H9 (cell line): ENCODE measurements around the gene PTGIR. TPM values are rescaled to one million over a fixed set of nuclear protein-coding genes. Genes with fewer than 3 reads are reported as not detected.

Experiments used
- DNase-seq: peaks from one replicate; pipeline ENCODE4 v3.0.0-alpha.2; 2017
- H2AFZ ChIP-seq: one replicate; pipeline ENCODE4 v1.6.1; 2013; ENCODE audit warnings: mild to moderate bottlenecking, low read length, control low read depth, moderate library complexity
- H2AK5ac ChIP-seq: 2 replicates; pipeline ENCODE4 v1.6.1; 2013; ENCODE audit warnings: low read length, control low read depth, mixed read lengths; ENCODE audit not compliant: insufficient read length
- H2BK120ac ChIP-seq: one replicate; pipeline ENCODE4 v1.6.1; 2013; ENCODE audit warnings: low read depth, mild to moderate bottlenecking, low read length, control low read depth, inconsistent platforms; ENCODE audit not compliant: poor library complexity, severe bottlenecking
- H2BK12ac ChIP-seq: 2 replicates; pipeline ENCODE4 v1.6.1; 2013; ENCODE audit warnings: low read length, control low read depth, mixed read lengths, low read depth; ENCODE audit not compliant: insufficient read length
- H2BK15ac ChIP-seq: 2 replicates; pipeline ENCODE4 v1.6.1; 2013; ENCODE audit warnings: low read depth, low read length, control low read depth
- H2BK20ac ChIP-seq: one replicate; pipeline ENCODE4 v1.6.1; 2013; ENCODE audit warnings: low read depth, mild to moderate bottlenecking, low read length, control low read depth, inconsistent platforms; ENCODE audit not compliant: poor library complexity, severe bottlenecking
- H2BK5ac ChIP-seq: 2 replicates; pipeline ENCODE4 v1.6.1; 2013; ENCODE audit warnings: low read length, control low read depth, mixed read lengths; ENCODE audit not compliant: insufficient read length
- H3K14ac ChIP-seq: 2 replicates; pipeline ENCODE4 v1.6.1; 2013; ENCODE audit warnings: low read length, control low read depth; ENCODE audit not compliant: insufficient read depth
- H3K18ac ChIP-seq: 2 replicates; pipeline ENCODE4 v1.6.1; 2013; ENCODE audit warnings: low read depth, mild to moderate bottlenecking, mixed read lengths, low read length, control low read depth; ENCODE audit not compliant: insufficient read length
- H3K23ac ChIP-seq: 2 replicates; pipeline ENCODE4 v1.6.1; 2013; ENCODE audit warnings: low read length, control low read depth, mixed read lengths, low read depth; ENCODE audit not compliant: insufficient read length
- H3K23me2 ChIP-seq: 2 replicates; pipeline ENCODE4 v1.6.1; 2013; ENCODE audit warnings: low read depth, mild to moderate bottlenecking, mixed read lengths, low read length, control low read depth; ENCODE audit not compliant: insufficient read length, poor library complexity, severe bottlenecking
- H3K27ac ChIP-seq: 2 replicates; pipeline ENCODE4 v1.5.1; 2013; ENCODE audit warnings: low read length, control low read depth, mixed read lengths, low read depth; ENCODE audit not compliant: insufficient read length
- H3K27me3 ChIP-seq: 2 replicates; pipeline ENCODE4 v1.6.1; 2013; ENCODE audit warnings: low read length, control low read depth, inconsistent platforms; ENCODE audit not compliant: insufficient read depth
- H3K4ac ChIP-seq: 2 replicates; pipeline ENCODE4 v1.6.1; 2013; ENCODE audit warnings: low read depth, mild to moderate bottlenecking, control low read depth, inconsistent platforms, low read length, moderate library complexity
- H3K4me1 ChIP-seq: 2 replicates; pipeline ENCODE4 v1.6.1; 2013; ENCODE audit warnings: low read length, control low read depth, inconsistent platforms; ENCODE audit not compliant: insufficient read depth
- H3K4me2 ChIP-seq: 2 replicates; pipeline ENCODE4 v1.6.1; 2013; ENCODE audit warnings: low read length, control low read depth, mixed read lengths; ENCODE audit not compliant: insufficient read length, insufficient read depth
- H3K56ac ChIP-seq: 2 replicates; pipeline ENCODE4 v1.6.1; 2013; ENCODE audit warnings: low read depth, mild to moderate bottlenecking, mixed read lengths, low read length, control low read depth; ENCODE audit not compliant: insufficient read length
- H3K79me1 ChIP-seq: 2 replicates; pipeline ENCODE4 v1.6.1; 2013; ENCODE audit warnings: low read depth, mild to moderate bottlenecking, moderate library complexity, low read length, control low read depth, inconsistent platforms; ENCODE audit not compliant: insufficient read depth, poor library complexity, severe bottlenecking
- H3K79me2 ChIP-seq: 2 replicates; pipeline ENCODE4 v1.6.1; 2013; ENCODE audit warnings: low read length, control low read depth, inconsistent platforms; ENCODE audit not compliant: insufficient read depth
- H3K9ac ChIP-seq: 2 replicates; pipeline ENCODE4 v1.6.1; 2013; ENCODE audit warnings: low read length, control low read depth, mixed read lengths; ENCODE audit not compliant: insufficient read length; ENCODE audit errors: extremely low read depth
- H3K9me3 ChIP-seq: one replicate; pipeline ENCODE4 v1.6.1; 2013; ENCODE audit warnings: low read depth, low read length, inconsistent platforms; ENCODE audit not compliant: control insufficient read depth
- H3T11ph ChIP-seq: one replicate; pipeline ENCODE4 v1.6.1; 2013; ENCODE audit warnings: mild to moderate bottlenecking, low read length, control low read depth, inconsistent platforms
- H4K20me1 ChIP-seq: one replicate; pipeline ENCODE4 v1.6.1; 2013; ENCODE audit not compliant: control insufficient read depth, insufficient read length, insufficient read depth
- H4K5ac ChIP-seq: 2 replicates; pipeline ENCODE4 v1.6.1; 2013; ENCODE audit warnings: low read depth, mild to moderate bottlenecking, mixed read lengths, low read length, control low read depth; ENCODE audit not compliant: insufficient read length
- H4K8ac ChIP-seq: replicated peaks from 2 replicates; pipeline ENCODE4 v1.6.1; 2013; ENCODE audit warnings: low read length, control low read depth, mixed read lengths, low read depth; ENCODE audit not compliant: insufficient read length
- H4K91ac ChIP-seq: 2 replicates; pipeline ENCODE4 v1.6.1; 2013; ENCODE audit warnings: low read depth, mild to moderate bottlenecking, moderate library complexity, mixed read lengths, low read length, control low read depth; ENCODE audit not compliant: insufficient read length
- H3K27ac Mint-ChIP-seq, 3 experiments: 2 replicates in 2 of 3; 3 replicates in 1 of 3; pipeline ENCODE4 v1.8.0; 2020 to 2021; ENCODE audit warnings: mixed read lengths in 3 of 3, mild to moderate bottlenecking in 1 of 3, moderate library complexity in 1 of 3
- H3K27me3 Mint-ChIP-seq: 2 replicates; pipeline ENCODE4 v1.8.0; 2021; ENCODE audit warnings: low read depth, mild to moderate bottlenecking, moderate library complexity, mixed read lengths
- H3K36me3 Mint-ChIP-seq, 3 experiments: 2 replicates in 2 of 3; 3 replicates in 1 of 3; pipeline ENCODE4 v1.8.0; 2020 to 2021; ENCODE audit warnings: low read depth in 3 of 3, mixed read lengths in 3 of 3; ENCODE audit not compliant: insufficient read depth in 1 of 3
- H3K4me1 Mint-ChIP-seq, 2 experiments: 2 replicates each; pipeline ENCODE4 v1.8.0; 2020; ENCODE audit warnings: mixed read lengths in 2 of 2
- H3K4me3 Mint-ChIP-seq, 2 experiments: 2 replicates in 1 of 2; 3 replicates in 1 of 2; pipeline ENCODE4 v1.8.0; 2020 to 2021; ENCODE audit warnings: mild to moderate bottlenecking in 2 of 2, mixed read lengths in 2 of 2, moderate library complexity in 1 of 2
- H3K9me3 Mint-ChIP-seq, 2 experiments: 2 replicates in 1 of 2; 3 replicates in 1 of 2; pipeline ENCODE4 v1.8.0; 2020; ENCODE audit warnings: mild to moderate bottlenecking in 2 of 2, mixed read lengths in 2 of 2, moderate library complexity in 1 of 2
- WGBS: extraction: QIAGEN DNeasy Blood & Tissue Kit; methylation state at CpG from one replicate; pipeline ENCODE4 v1.1.7; 2013; ENCODE audit warnings: missing lambda C conversion rate, low lambda C conversion rate, mixed read lengths; ENCODE audit not compliant: insufficient read length; ENCODE audit errors: extremely low coverage; 5-methylcytosine and 5-hydroxymethylcytosine counted together
- total RNA-seq: library from RNA; stranded (reverse); gene quantifications from 2 replicates; pipeline ENCODE4 v1.2.1, GENCODE V29; 2021
- TF ChIP-seq, protein P1 (sequence below): fragments of 200-600 bp; sonication (generic); conservative IDR thresholded peaks from 3 replicates; pipeline ENCODE4 v1.8.0; 2021; ENCODE audit warnings: antibody characterized with exemption, mild to moderate bottlenecking

PTGIR gene
- total RNA-seq, 1 experiment from 2014 or later, result not detected

DNA sequence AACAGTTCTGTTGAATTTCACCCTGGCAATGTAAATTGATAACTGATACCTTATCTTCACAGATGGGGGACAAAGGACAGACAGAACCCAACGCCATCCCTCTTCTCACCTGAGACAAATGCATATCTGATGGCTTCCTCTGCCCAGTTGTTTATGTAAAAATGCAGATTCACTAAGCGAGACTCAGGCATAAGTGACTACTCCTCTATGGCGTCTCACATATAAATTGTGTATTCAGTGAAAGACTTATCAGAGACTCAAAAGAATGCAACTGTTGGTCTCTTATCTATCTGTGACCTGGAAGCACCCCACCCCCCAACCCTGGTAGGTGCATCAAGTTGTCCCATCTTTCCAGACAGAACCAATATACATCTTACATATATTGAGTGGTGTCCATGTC is 37.0 kb downstream of the PTGIR start:
- Histone ChIP-seq H3K79me2 (no peaks in the 10 kb centered on the region), H2AK5ac (no peak overlapping the region), H3K9ac (no peak overlapping the region), H3K27me3 (no peaks in the 10 kb centered on the region), H4K20me1 (no peaks in the 10 kb centered on the region), H4K8ac (no peak overlapping the region), H4K5ac (no peak overlapping the region), H2AFZ (no peak overlapping the region), H3T11ph (no peak overlapping the region), H3K79me1 (no peaks in the 10 kb centered on the region), H3K14ac (no peak overlapping the region), H3K23me2 (no peaks in the 10 kb centered on the region), H2BK12ac (no peak overlapping the region), H3K4me2 (no peak overlapping the region), H2BK120ac (no peak overlapping the region), H3K9me3 (no peaks in the 10 kb centered on the region), H4K91ac (no peak overlapping the region), H3K56ac (no peak overlapping the region), H3K4ac (no peak overlapping the region), H2BK5ac (no peak overlapping the region), H2BK20ac (no peak overlapping the region), H3K23ac (no peak overlapping the region), H3K4me1 (no peaks in the 10 kb centered on the region), H3K18ac (no peak overlapping the region), H3K27ac (no peak overlapping the region), H2BK15ac (no peak overlapping the region)
- H3K27me3 Mint-ChIP-seq, result peaks cover 17% of the 10 kb centered on the region
- no peaks in the 10 kb centered on the region for H3K9me3 Mint-ChIP-seq
- H3K36me3 Mint-ChIP-seq, result no peaks in the 10 kb centered on the region
- no peaks in the 10 kb centered on the region for H3K4me1 Mint-ChIP-seq
- TF ChIP-seq, protein P1, sequence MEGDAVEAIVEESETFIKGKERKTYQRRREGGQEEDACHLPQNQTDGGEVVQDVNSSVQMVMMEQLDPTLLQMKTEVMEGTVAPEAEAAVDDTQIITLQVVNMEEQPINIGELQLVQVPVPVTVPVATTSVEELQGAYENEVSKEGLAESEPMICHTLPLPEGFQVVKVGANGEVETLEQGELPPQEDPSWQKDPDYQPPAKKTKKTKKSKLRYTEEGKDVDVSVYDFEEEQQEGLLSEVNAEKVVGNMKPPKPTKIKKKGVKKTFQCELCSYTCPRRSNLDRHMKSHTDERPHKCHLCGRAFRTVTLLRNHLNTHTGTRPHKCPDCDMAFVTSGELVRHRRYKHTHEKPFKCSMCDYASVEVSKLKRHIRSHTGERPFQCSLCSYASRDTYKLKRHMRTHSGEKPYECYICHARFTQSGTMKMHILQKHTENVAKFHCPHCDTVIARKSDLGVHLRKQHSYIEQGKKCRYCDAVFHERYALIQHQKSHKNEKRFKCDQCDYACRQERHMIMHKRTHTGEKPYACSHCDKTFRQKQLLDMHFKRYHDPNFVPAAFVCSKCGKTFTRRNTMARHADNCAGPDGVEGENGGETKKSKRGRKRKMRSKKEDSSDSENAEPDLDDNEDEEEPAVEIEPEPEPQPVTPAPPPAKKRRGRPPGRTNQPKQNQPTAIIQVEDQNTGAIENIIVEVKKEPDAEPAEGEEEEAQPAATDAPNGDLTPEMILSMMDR, result no peak
- WGBS, result no CpG with 5 or more reads among the region's 3 CpGs
- no peak for DNase-seq
- no peak overlapping the region for H3K4me3 Mint-ChIP-seq
- H3K27ac Mint-ChIP-seq, result no peak overlapping the region
